HepG2 (cell line): ENCODE results near the gene BTG1. TPM values are rescaled to one million over a fixed set of nuclear protein-coding genes. Genes with fewer than 3 reads are reported as not detected.

Source experiments
- polyA plus RNA-seq, 8 experiments: library from polyadenylated mRNA; depleted of rRNA in 3 of 8; stranded (reverse) in 7 of 8; unstranded in 1 of 8; fragments of >200 nt; fragmentation: Illumina TruSeq in 4 of 8; extraction: Trizol in 4 of 8; gene quantifications; 2 replicates each; pipeline versions ENCODE4 v1.2.1 to v1.2.3, GENCODE V29; 2011 to 2016; ENCODE audit warnings: low read depth in 4 of 8, missing spikeins in 1 of 8, mixed read lengths in 1 of 8; ENCODE audit not compliant: insufficient read depth in 1 of 8
- small RNA-seq, 3 experiments: library from RNA; depleted of rRNA; stranded (forward); fragments of <200 nt; gene quantifications; one replicate each; pipeline ENCODE3, GENCODE V24; 2012; ENCODE audit warnings: low read depth in 2 of 3, low replicate concordance in 1 of 3; ENCODE audit not compliant: insufficient read length in 3 of 3, insufficient read depth in 2 of 3
- total RNA-seq, 5 experiments: library from RNA; depleted of rRNA; stranded (reverse); fragments of >200 nt; fragmentation: Illumina TruSeq; extraction: Trizol; gene quantifications; 2 replicates each; pipeline ENCODE4 v1.2.3, GENCODE V29; 2016; ENCODE audit warnings: low read depth in 1 of 5

Gene BTG1
- total and polyA plus RNA-seq, 2 of the 13 experiments (the other 11 are each of a cell fraction or from before 2014, with no cell fraction given), result 7.5 to 16.7 TPM

Small RNAs within 50 kb of the gene (small RNA-seq; reads per million reads assigned to genes)
- 0 reads per million in 3 experiments for gene RF00019
